HepG2 (cell line): Measurements from ENCODE around the gene MXD3. TPM values are rescaled to one million over a fixed set of nuclear protein-coding genes. Genes with fewer than 3 reads are reported as not detected.
A peak's percentile ranks its signal among the peaks of the same experiment; 100 is the strongest.

ENCODE experiments used
- ATAC-seq: fragments of 200-7000 bp; cut with Tn5 transposase; 3 replicates; pipeline ENCODE4 v1.9.1; 2020; ENCODE audit warnings: mild to moderate bottlenecking, moderate library complexity
- BruUV-seq: library from RNA; stranded (reverse); fragments of 400-500 nt; replicated peaks from 2 replicates; lab custom pipeline; 2021; lab: Mats Ljungman, UMichigan
- CTCF ChIA-PET: fragments of 300-600 bp; formaldehyde crosslinking; extraction: SDS; loops from one replicate; lab custom pipeline; 2021; ENCODE audit warnings: low total read pairs, inconsistent platforms, low intra/inter-chr PET ratio; lab: Yijun Ruan, JAX
- POLR2A ChIA-PET: fragments of 350-600 bp; sonication (Branson Sonifier 250); formaldehyde crosslinking; loops from one replicate; lab custom pipeline; 2020; ENCODE audit warnings: antibody characterized with exemption, inconsistent platforms; lab: Yijun Ruan, JAX
- DNase-seq: peaks from one replicate; pipeline ENCODE4 v3.0.0-alpha.2; 2015; ENCODE audit warnings: low spot score
- FAIRE-seq: peaks from 3 replicates; lab custom pipeline; 2011; peaks lifted over from hg19 to GRCh38; lab: Jason Lieb, UNC
- H2AFZ ChIP-seq: one replicate; pipeline ENCODE4 v1.6.1; 2011; ENCODE audit warnings: low read length, inconsistent platforms
- H3K27ac ChIP-seq: fragments of 300-600 bp; 3 replicates; pipeline ENCODE4 v1.8.0; 2011; ENCODE audit warnings: mixed run types, mild to moderate bottlenecking, mixed read lengths, low read length, inconsistent platforms; ENCODE audit not compliant: insufficient read depth; ENCODE audit errors: extremely low read length
- H3K27me3 ChIP-seq, 2 experiments: fragments of 200-600 bp in 1 of 2; 2 replicates in 1 of 2; 3 replicates in 1 of 2; pipeline versions ENCODE4 v1.6.0 to v1.8.0; 2011; ENCODE audit warnings: low read length in 2 of 2, mild to moderate bottlenecking in 2 of 2, moderate library complexity in 2 of 2, inconsistent platforms in 1 of 2; ENCODE audit not compliant: insufficient read depth in 2 of 2, control insufficient read depth in 1 of 2
- H3K36me3 ChIP-seq, 2 experiments: fragments of 200-600 bp in 1 of 2; replicated peaks in 1 of 2; 2 replicates in 1 of 2; 3 replicates in 1 of 2; pipeline versions ENCODE4 v1.5.1 to v1.8.0; 2011; ENCODE audit warnings: low read length in 2 of 2, inconsistent platforms in 1 of 2; ENCODE audit not compliant: insufficient read depth in 2 of 2, control insufficient read depth in 1 of 2
- H3K4me1 ChIP-seq: 2 replicates; pipeline ENCODE4 v1.5.1; 2012; ENCODE audit warnings: low read length, inconsistent platforms; ENCODE audit not compliant: insufficient read depth
- H3K4me2 ChIP-seq: 2 replicates; pipeline ENCODE4 v1.6.0; 2011; ENCODE audit warnings: low read depth, low read length, inconsistent platforms
- H3K4me3 ChIP-seq, 3 experiments: fragments of 200-600 bp in 1 of 3; sonication (generic), shearing (Covaris generic) in 1 of 3; replicated peaks in 1 of 3; 2 replicates each; pipeline ENCODE4 v1.5.1; 2011 to 2016; ENCODE audit warnings: low read length in 3 of 3, inconsistent platforms in 2 of 3, low read depth in 2 of 3, mild to moderate bottlenecking in 2 of 3, control low read depth in 1 of 3, mixed read lengths in 1 of 3; ENCODE audit not compliant: insufficient read depth in 1 of 3
- H3K79me2 ChIP-seq: one replicate; pipeline ENCODE4 v1.6.1; 2011; ENCODE audit warnings: low read length, inconsistent platforms; ENCODE audit not compliant: insufficient read depth
- H3K9ac ChIP-seq: 2 replicates; pipeline ENCODE4 v1.6.0; 2011; ENCODE audit warnings: mild to moderate bottlenecking, low read depth, low read length, inconsistent platforms; ENCODE audit not compliant: insufficient read depth
- H3K9me3 ChIP-seq: 2 replicates; pipeline ENCODE4 v1.5.1; 2012; ENCODE audit warnings: mild to moderate bottlenecking, low read length
- H4K20me1 ChIP-seq: 2 replicates; pipeline ENCODE4 v1.6.0; 2011; ENCODE audit warnings: inconsistent platforms, mild to moderate bottlenecking, low read length, moderate library complexity; ENCODE audit not compliant: insufficient read depth
- HNF4A ChIP-seq: sonication (generic); formaldehyde crosslinking; IDR thresholded peaks from 2 replicates; pipeline ENCODE4 v1.4.0; 2020; ENCODE audit warnings: missing genetic modification reagents
- HNRNPL ChIP-seq: fragments of 200-400 bp; formaldehyde crosslinking; IDR thresholded peaks from 2 replicates; pipeline ENCODE4 v1.6.1; 2017; ENCODE audit warnings: mild to moderate bottlenecking, low read depth, low read length
- HOXA3 ChIP-seq: sonication (generic); formaldehyde crosslinking; IDR thresholded peaks from 2 replicates; pipeline ENCODE4 v1.5.0; 2020; ENCODE audit warnings: missing genetic modification reagents
- MAX ChIP-seq: IDR thresholded peaks from 2 replicates; pipeline ENCODE4 v1.6.1; 2012; ENCODE audit warnings: inconsistent platforms
- NR2C2 ChIP-seq: sonication (generic); formaldehyde crosslinking; IDR thresholded peaks from 2 replicates; pipeline ENCODE4 v1.4.0; 2020; ENCODE audit warnings: missing genetic modification reagents, mild to moderate bottlenecking, moderate library complexity, borderline replicate concordance
- NR2F6 ChIP-seq, 2 experiments: IDR thresholded peaks; 2 replicates each; pipeline ENCODE4 v1.6.1; 2016; ENCODE audit warnings: antibody characterized with exemption in 1 of 2, mild to moderate bottlenecking in 1 of 2
- RBM39 ChIP-seq: fragments of 200-400 bp; formaldehyde crosslinking; IDR thresholded peaks from one replicate; pipeline ENCODE4 v1.6.1; 2018; ENCODE audit warnings: antibody characterized with exemption, mild to moderate bottlenecking, low read depth, low read length; ENCODE audit not compliant: poor library complexity, severe bottlenecking
- RORA ChIP-seq: sonication (generic); formaldehyde crosslinking; IDR thresholded peaks from 2 replicates; pipeline ENCODE4 v1.5.0; 2020; ENCODE audit warnings: mild to moderate bottlenecking, missing genetic modification reagents, moderate library complexity
- SOX6 ChIP-seq, 2 experiments: fragments of 450-650 bp in 1 of 2; sonication (generic) in 1 of 2; formaldehyde crosslinking in 1 of 2; IDR thresholded peaks; 2 replicates each; pipeline versions ENCODE4 v1.4.0 to v1.6.1; 2017 to 2020; ENCODE audit warnings: antibody characterized with exemption in 1 of 2, mild to moderate bottlenecking in 1 of 2, missing genetic modification reagents in 1 of 2
- TP53 ChIP-seq: sonication (generic); formaldehyde crosslinking; conservative IDR thresholded peaks from 2 replicates; pipeline ENCODE4 v1.4.0; 2020; ENCODE audit warnings: missing genetic modification reagents
- XRCC5 ChIP-seq: fragments of 200-400 bp; formaldehyde crosslinking; optimal IDR thresholded peaks from 2 replicates; pipeline ENCODE3; 2017; ENCODE audit warnings: mild to moderate bottlenecking, low read length
- ZBTB10 ChIP-seq: sonication (generic); formaldehyde crosslinking; IDR thresholded peaks from 2 replicates; pipeline ENCODE4 v1.4.0; 2020; ENCODE audit warnings: missing genetic modification reagents, borderline replicate concordance
- ZBTB7B ChIP-seq: sonication (generic); formaldehyde crosslinking; IDR thresholded peaks from 2 replicates; pipeline ENCODE4 v1.4.0; 2020; ENCODE audit warnings: missing genetic modification reagents
- ZC3H13 ChIP-seq: sonication (generic); formaldehyde crosslinking; IDR thresholded peaks from 2 replicates; pipeline ENCODE4 v1.8.1; 2023; ENCODE audit warnings: mild to moderate bottlenecking, missing genetic modification reagents, moderate library complexity
- ZZZ3 ChIP-seq: sonication (generic); formaldehyde crosslinking; IDR thresholded peaks from 2 replicates; pipeline ENCODE4 v1.4.0; 2020; ENCODE audit warnings: missing genetic modification reagents, mild to moderate bottlenecking, borderline replicate concordance
- WGBS: methylation state at CpG from one replicate; pipeline ENCODE4 v1.1.6; 2017; ENCODE audit warnings: low lambda C conversion rate; 5-methylcytosine and 5-hydroxymethylcytosine counted together
- in situ Hi-C: cut with HindIII; loops from 2 replicates; pipeline ENCODE4 v1.10.0; 2017; ENCODE audit warnings: low pct_unique_long_range_greater_than_20kb; ENCODE audit not compliant: extremely low pct_ligation_motif_present
- intact Hi-C: fragments of 100-400 bp; cut with micrococcal nuclease; formaldehyde crosslinking; loops from one replicate; pipeline ENCODE4 v1.10.0; 2022; ENCODE audit not compliant: unreplicated experiment
- polyA plus RNA-seq, 8 experiments: library from polyadenylated mRNA; depleted of rRNA in 3 of 8; stranded (reverse) in 7 of 8; unstranded in 1 of 8; fragments of >200 nt; fragmentation: Illumina TruSeq in 4 of 8; extraction: Trizol in 4 of 8; gene quantifications; 2 replicates each; pipeline versions ENCODE4 v1.2.1 to v1.2.3, GENCODE V29; 2011 to 2016; ENCODE audit warnings: low read depth in 4 of 8, missing spikeins in 1 of 8, mixed read lengths in 1 of 8; ENCODE audit not compliant: insufficient read depth in 1 of 8
- total RNA-seq, 5 experiments: library from RNA; depleted of rRNA; stranded (reverse); fragments of >200 nt; fragmentation: Illumina TruSeq; extraction: Trizol; gene quantifications; 2 replicates each; pipeline ENCODE4 v1.2.3, GENCODE V29; 2016; ENCODE audit warnings: low read depth in 1 of 5

MXD3 gene
- total and polyA plus RNA-seq, 2 of the 13 experiments (the other 11 are each of a cell fraction or from before 2014, with no cell fraction given), result 10.5 to 12.8 TPM

DNA sequence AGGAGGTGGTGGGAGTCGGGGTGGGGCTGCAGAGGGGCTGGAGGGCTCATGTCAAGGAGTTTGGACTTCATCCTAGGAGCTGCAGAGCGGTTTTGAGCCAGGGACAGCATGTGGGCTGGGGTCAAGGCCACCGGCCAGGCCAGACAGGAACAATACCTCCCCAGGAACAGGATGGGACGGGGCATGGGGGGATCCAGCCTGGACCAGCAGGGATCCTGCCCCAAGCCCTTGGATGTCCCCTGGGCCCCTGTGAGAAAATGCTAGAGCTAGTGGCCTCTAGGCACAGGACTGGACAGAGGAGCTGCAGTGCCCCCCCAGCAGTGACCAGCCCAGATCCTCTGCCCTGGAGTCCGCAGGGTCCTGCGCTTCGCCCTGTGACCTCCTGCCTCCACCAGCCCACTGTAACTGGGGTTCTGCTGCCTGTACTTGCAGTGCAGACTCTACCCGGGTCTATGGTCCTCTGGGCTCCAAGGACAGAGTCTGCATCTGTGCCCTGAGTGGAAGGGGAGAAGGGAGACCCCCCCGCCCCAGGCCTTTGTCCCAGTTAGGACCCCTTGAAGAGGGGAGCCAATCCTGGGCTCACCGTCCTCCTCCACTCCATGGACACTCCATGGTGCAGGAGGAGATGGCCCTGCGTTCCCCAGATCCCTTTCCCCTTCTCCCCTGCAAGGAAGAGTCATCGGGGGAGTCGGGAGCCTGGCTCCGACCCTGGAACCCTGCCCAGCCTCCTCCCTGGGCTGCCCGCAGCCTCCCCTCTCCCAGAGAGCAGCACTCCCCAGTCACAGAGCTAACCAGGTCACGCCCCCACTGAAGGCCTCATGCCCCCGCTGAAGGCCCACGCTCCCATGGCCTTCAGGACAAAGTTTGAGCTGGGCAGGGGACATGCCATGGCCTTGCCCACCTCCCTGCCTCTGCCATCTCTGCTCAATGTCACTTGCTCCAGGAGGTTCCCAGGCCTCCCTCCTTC is 3.0 kb upstream of the MXD3 start:
- CTCF ChIA-PET, result no interaction called here
- BruUV-seq, result no TSS peak
- no peak for FAIRE-seq
- intact Hi-C loops (loop anchor here (5.0 kb wide), 2 partner anchors 53 to 183 kb away; partner anchors contain the start of gene PDLIM7), in situ Hi-C loops (loop anchor here (5.0 kb wide), 2 partner anchors 48 to 133 kb away; partner anchors contain the start of gene PRR7)
- 72% methylated on average over 10 of the region's 18 CpGs for WGBS
- Histone ChIP-seq H3K27ac (peak overlapping the region; percentile 29), H4K20me1 (0 out of 2 replicates have a peak, but pooled peaks cover 5% of the 10 kb centered on the region), H3K4me3 (no peak overlapping the region), H3K4me2 (peak overlapping the region; percentile 38; the same call in 1 of the 2 replicates), H3K4me1 (peaks cover 57% of the 10 kb centered on the region), H3K79me2 (peaks cover 4% of the 10 kb centered on the region), H3K9me3 (no peaks in the 10 kb centered on the region), H3K27me3 (no peaks in the 10 kb centered on the region), H3K9ac (0 out of 2 replicates have a peak overlapping the region, but pooled peaks have one; percentile 5), H3K36me3 (peaks cover 4 to 6% of the 10 kb centered on the region in 2 experiments; a peak in 1 of 5 replicates), H2AFZ (no peak overlapping the region)
- POLR2A ChIA-PET, result interaction anchor here (0.8 to 1.0 kb wide), 2 partner anchors 37 to 64 kb away, joined by 3 to 4 read pairs; partner anchors contain the start of gene LMAN2
- no peak for DNase-seq
- no peak for ATAC-seq
- TF ChIP-seq ZC3H13 (CRISPR knock-in tag) (0 out of 2 replicates have a peak, but pooled peaks have one; percentile 26), RBM39 (no peak), XRCC5 (peak; percentile 27), NR2C2 (peak; percentile 22; the same call in 1 of the 2 replicates), ZZZ3 (CRISPR knock-in tag) (no peak), ZBTB10 (CRISPR knock-in tag) (no peak), HOXA3 (0 out of 2 replicates have a peak, but pooled peaks have one; percentile 16), SOX6 (IDR thresholded peaks at IDR 0.05) (no peak), SOX6 (CRISPR knock-in tag; IDR thresholded peaks at IDR 0.05) (0 out of 2 replicates have a peak, but pooled peaks have one; percentile 24), NR2F6 (IDR thresholded peaks at IDR 0.05) (peak; percentile 42; the same call in 1 of the 2 replicates), NR2F6 (CRISPR knock-in tag; IDR thresholded peaks at IDR 0.05) (peak; percentile 62; the same call in 1 of the 2 replicates), HNRNPL (0 out of 2 replicates have a peak, but pooled peaks have one; percentile 53), TP53 (CRISPR knock-in tag) (no peak), HNF4A (peak; percentile 48; the same call in 1 of the 2 replicates), MAX (0 out of 2 replicates have a peak, but pooled peaks have one; percentile 20), RORA (CRISPR knock-in tag) (no peak), ZBTB7B (CRISPR knock-in tag) (peak; percentile 50; the same call in 1 of the 2 replicates)
